SK-N-SH treated with all-trans-retinoic acid at 6 μM for 48 hours (cell line): ENCODE data around the gene TLE4.

Source experiments
- ARNTL ChIP-seq: fragments of 450-650 bp; formaldehyde crosslinking; IDR thresholded peaks from 2 replicates; pipeline ENCODE4 v1.5.0; 2020; ENCODE audit warnings: low read depth, mild to moderate bottlenecking, moderate library complexity, borderline replicate concordance
- ISL1 ChIP-seq: fragments of 250-450 bp; sonication (Bioruptor Pico); IDR thresholded peaks from 2 replicates; pipeline ENCODE4 v2.1.2; 2022; ENCODE audit warnings: mild to moderate bottlenecking, moderate library complexity
- ZFP30 ChIP-seq: fragments of 450-650 bp; formaldehyde crosslinking; IDR thresholded peaks from 2 replicates; pipeline ENCODE4 v1.5.0; 2022; ENCODE audit warnings: mild to moderate bottlenecking, moderate library complexity
- ZNF565 ChIP-seq: fragments of 450-650 bp; formaldehyde crosslinking; conservative IDR thresholded peaks from 2 replicates; pipeline ENCODE4 v1.5.0; 2020; ENCODE audit warnings: low read depth, mild to moderate bottlenecking, moderate library complexity
- ZNF70 ChIP-seq: fragments of 450-650 bp; formaldehyde crosslinking; IDR thresholded peaks from 2 replicates; pipeline ENCODE4 v1.5.0; 2020; ENCODE audit warnings: mild to moderate bottlenecking, moderate library complexity
- ZNF8 ChIP-seq: fragments of 450-650 bp; formaldehyde crosslinking; IDR thresholded peaks from 2 replicates; pipeline ENCODE4 v1.5.0; 2020; ENCODE audit warnings: mild to moderate bottlenecking, moderate library complexity
- TF ChIP-seq, protein P1 (sequence below): fragments of 250-450 bp; sonication (Bioruptor Pico); IDR thresholded peaks from 2 replicates; pipeline ENCODE4 v1.8.0; 2020; ENCODE audit warnings: mild to moderate bottlenecking, moderate library complexity, borderline replicate concordance
- TF ChIP-seq, protein P2 (sequence below): fragments of 250-450 bp; sonication (Bioruptor Pico); IDR thresholded peaks from 2 replicates; pipeline ENCODE4 v1.5.1; 2021; ENCODE audit warnings: mild to moderate bottlenecking, moderate library complexity

DNA sequence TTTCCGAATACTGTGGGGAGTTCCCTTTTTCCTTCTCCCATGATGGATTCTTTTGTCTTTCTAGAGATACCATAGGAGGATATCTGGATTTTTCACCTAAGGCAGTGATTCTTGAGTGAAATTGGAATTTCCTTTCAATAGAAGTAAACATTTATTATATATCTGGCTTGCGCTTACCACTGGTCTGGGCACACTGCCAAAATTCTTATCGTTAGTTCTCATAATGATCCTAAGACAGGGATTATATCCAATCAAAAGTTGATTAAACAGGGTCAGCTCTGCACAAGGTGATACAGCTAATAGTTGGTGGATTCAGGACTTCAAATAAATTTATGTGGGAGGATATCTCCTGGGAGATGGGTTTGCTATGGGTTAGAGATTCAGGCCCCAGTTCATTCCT lies 9.6 kb downstream of the TLE4 start:
- TF ChIP-seq, protein P1, sequence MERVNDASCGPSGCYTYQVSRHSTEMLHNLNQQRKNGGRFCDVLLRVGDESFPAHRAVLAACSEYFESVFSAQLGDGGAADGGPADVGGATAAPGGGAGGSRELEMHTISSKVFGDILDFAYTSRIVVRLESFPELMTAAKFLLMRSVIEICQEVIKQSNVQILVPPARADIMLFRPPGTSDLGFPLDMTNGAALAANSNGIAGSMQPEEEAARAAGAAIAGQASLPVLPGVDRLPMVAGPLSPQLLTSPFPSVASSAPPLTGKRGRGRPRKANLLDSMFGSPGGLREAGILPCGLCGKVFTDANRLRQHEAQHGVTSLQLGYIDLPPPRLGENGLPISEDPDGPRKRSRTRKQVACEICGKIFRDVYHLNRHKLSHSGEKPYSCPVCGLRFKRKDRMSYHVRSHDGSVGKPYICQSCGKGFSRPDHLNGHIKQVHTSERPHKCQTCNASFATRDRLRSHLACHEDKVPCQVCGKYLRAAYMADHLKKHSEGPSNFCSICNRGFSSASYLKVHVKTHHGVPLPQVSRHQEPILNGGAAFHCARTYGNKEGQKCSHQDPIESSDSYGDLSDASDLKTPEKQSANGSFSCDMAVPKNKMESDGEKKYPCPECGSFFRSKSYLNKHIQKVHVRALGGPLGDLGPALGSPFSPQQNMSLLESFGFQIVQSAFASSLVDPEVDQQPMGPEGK (CRISPR knock-in tag) = no peak
- no peak for TF ChIP-seq ISL1 (CRISPR knock-in tag)
- TF ChIP-seq ZNF8 (CRISPR knock-in tag) = no peak
- no peak for TF ChIP-seq ARNTL
- TF ChIP-seq, protein P2, sequence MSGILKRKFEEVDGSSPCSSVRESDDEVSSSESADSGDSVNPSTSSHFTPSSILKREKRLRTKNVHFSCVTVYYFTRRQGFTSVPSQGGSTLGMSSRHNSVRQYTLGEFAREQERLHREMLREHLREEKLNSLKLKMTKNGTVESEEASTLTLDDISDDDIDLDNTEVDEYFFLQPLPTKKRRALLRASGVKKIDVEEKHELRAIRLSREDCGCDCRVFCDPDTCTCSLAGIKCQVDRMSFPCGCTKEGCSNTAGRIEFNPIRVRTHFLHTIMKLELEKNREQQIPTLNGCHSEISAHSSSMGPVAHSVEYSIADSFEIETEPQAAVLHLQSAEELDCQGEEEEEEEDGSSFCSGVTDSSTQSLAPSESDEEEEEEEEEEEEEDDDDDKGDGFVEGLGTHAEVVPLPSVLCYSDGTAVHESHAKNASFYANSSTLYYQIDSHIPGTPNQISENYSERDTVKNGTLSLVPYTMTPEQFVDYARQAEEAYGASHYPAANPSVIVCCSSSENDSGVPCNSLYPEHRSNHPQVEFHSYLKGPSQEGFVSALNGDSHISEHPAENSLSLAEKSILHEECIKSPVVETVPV (CRISPR knock-in tag) = no peak
- TF ChIP-seq ZNF70 (CRISPR knock-in tag) = no peak
- no peak for TF ChIP-seq ZFP30
- no peak for TF ChIP-seq ZNF565 (CRISPR knock-in tag)
